Measurements from ENCODE around the gene CDH13.

DNA sequence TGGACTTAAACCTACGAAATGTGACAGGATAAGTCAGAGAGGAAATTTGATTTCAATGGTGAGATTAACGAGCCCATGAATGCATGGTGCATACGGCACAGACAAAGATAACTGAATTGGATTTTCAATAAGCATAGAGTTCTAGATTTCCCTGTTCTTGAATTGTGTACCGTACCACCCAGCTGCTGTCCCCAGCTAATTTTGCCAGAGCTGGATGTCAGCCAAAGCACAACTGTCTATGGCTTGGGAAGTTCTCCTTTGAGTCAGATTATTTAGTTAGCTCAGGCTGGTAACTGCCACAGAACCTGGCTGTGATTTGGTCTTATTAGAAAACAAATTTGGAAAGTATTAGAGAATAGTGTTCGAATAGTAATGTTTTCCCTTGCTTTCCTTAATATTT is 143.1 kb downstream of the CDH13 start:
- TF ChIP-seq, protein P1, sequence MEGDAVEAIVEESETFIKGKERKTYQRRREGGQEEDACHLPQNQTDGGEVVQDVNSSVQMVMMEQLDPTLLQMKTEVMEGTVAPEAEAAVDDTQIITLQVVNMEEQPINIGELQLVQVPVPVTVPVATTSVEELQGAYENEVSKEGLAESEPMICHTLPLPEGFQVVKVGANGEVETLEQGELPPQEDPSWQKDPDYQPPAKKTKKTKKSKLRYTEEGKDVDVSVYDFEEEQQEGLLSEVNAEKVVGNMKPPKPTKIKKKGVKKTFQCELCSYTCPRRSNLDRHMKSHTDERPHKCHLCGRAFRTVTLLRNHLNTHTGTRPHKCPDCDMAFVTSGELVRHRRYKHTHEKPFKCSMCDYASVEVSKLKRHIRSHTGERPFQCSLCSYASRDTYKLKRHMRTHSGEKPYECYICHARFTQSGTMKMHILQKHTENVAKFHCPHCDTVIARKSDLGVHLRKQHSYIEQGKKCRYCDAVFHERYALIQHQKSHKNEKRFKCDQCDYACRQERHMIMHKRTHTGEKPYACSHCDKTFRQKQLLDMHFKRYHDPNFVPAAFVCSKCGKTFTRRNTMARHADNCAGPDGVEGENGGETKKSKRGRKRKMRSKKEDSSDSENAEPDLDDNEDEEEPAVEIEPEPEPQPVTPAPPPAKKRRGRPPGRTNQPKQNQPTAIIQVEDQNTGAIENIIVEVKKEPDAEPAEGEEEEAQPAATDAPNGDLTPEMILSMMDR (IDR thresholded peaks at IDR 0.05; ENCODE audit: borderline replicate concordance, extremely low read depth, low read length, poor library complexity, severe bottlenecking) = no peak
- no peak for TF ChIP-seq EZH2 (IDR thresholded peaks at IDR 0.05; ENCODE audit: borderline replicate concordance, low read depth, low read length, severe bottlenecking)
